ENCODE data around the gene CTNNA2. TPM values are rescaled to one million over a fixed set of nuclear protein-coding genes. Genes with fewer than 3 reads are reported as not detected.

CTNNA2 gene
- total RNA-seq, 4 donors from 2014 or later = 0.40 to 1.7 (median 1.5) TPM; not detected in 1

GRCh38 chr2:80473796-80474195 is 960.9 kb downstream of the CTNNA2 start:
- intact Hi-C loops (cut with DNase I; ENCODE audit: low total_unique reads) (no loop called here), in situ Hi-C loops (cut with MboI; ENCODE audit: low pct_ligation_motif_present in 1 of 4, low pct_unique_long_range_greater_than_20kb in 1 of 4, low sequenced_read_pairs in 3 of 4) (no loop called here)

DNA sequence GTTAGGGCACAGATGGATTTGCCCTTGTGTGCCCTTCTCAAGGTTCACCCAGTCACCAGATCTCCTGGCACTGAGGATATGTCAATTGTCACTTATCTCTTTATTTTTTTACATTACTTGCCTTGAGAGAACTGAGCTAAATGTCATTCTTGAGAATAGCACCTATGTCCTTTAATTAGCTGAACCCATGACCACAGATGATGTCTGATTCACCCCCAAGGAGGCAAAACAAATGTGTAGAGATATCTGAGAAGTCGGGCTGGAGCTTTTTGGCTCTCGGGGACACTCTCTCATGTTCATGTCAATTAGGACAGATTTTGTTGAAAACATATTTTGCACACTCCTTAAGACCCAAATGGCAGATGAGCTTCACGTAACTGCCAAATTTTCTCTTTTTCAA is 963.1 kb downstream of the CTNNA2 start:
- intact Hi-C loops (cut with DNase I; ENCODE audit: low total_unique reads) = no loop called here
- 78 to 87% methylated on average over 3 of the region's 3 CpGs for WGBS, 2 donors (ENCODE audit: low coverage in 1 of 2)
- DNase-seq = no peak

More at GRCh38 chr2:80473796-80474195, 960.9 kb downstream of the CTNNA2 start:
- Histone ChIP-seq H3K4me3 (no peak overlapping the region), H3K27me3 (no peaks in the 10 kb centered on the region), H3K4me1 (no peaks in the 10 kb centered on the region), H3K9me3 (no peaks in the 10 kb centered on the region), H3K27ac (no peak overlapping the region), H3K36me3 (no peaks in the 10 kb centered on the region)
- TF ChIP-seq, protein P1, sequence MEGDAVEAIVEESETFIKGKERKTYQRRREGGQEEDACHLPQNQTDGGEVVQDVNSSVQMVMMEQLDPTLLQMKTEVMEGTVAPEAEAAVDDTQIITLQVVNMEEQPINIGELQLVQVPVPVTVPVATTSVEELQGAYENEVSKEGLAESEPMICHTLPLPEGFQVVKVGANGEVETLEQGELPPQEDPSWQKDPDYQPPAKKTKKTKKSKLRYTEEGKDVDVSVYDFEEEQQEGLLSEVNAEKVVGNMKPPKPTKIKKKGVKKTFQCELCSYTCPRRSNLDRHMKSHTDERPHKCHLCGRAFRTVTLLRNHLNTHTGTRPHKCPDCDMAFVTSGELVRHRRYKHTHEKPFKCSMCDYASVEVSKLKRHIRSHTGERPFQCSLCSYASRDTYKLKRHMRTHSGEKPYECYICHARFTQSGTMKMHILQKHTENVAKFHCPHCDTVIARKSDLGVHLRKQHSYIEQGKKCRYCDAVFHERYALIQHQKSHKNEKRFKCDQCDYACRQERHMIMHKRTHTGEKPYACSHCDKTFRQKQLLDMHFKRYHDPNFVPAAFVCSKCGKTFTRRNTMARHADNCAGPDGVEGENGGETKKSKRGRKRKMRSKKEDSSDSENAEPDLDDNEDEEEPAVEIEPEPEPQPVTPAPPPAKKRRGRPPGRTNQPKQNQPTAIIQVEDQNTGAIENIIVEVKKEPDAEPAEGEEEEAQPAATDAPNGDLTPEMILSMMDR (IDR thresholded peaks at IDR 0.05) = no peak
- no peak for TF ChIP-seq EP300 (IDR thresholded peaks at IDR 0.05; ENCODE audit: low read depth)
- no peak for TF ChIP-seq POLR2A (IDR thresholded peaks at IDR 0.05)
- TF ChIP-seq POLR2AphosphoS5 (IDR thresholded peaks at IDR 0.05) = no peak
- no peak for DNase-seq
- WGBS, 2 donors (ENCODE audit: low coverage in 1 of 2) = 48 to 86% methylated on average over 1 of the region's 1 CpG

GRCh38 chr2:80476535-80477117 is 963.8 kb downstream of the CTNNA2 start:
- H3K4me3 ChIP-seq = no peak overlapping the region
- 54 to 61% methylated on average over 2 of the region's 2 CpGs for WGBS, 2 donors (ENCODE audit: low coverage in 1 of 2)
- no peak overlapping the region for H3K27ac ChIP-seq
- no peak for DNase-seq
- H3K27me3 ChIP-seq = no peaks in the 10 kb centered on the region
- in situ Hi-C loops (cut with MboI; ENCODE audit: low pct_ligation_motif_present in 1 of 4, low pct_unique_long_range_greater_than_20kb in 1 of 4, low sequenced_read_pairs in 3 of 4) (no loop called here), intact Hi-C loops (cut with DNase I; ENCODE audit: low total_unique reads) (no loop called here)
- H3K9me3 ChIP-seq = no peaks in the 10 kb centered on the region
- no peaks in the 10 kb centered on the region for H3K4me1 ChIP-seq
- no peaks in the 10 kb centered on the region for H3K36me3 ChIP-seq
- no peak for TF ChIP-seq POLR2AphosphoS5 (IDR thresholded peaks at IDR 0.05)
- no peak for TF ChIP-seq EP300 (IDR thresholded peaks at IDR 0.05; ENCODE audit: low read depth)
- no peak for TF ChIP-seq POLR2A (IDR thresholded peaks at IDR 0.05)
- TF ChIP-seq, protein P1 (IDR thresholded peaks at IDR 0.05) = no peak

More for the DNA sequence above, 963.1 kb downstream of the CTNNA2 start:
- in situ Hi-C loops (cut with MboI; ENCODE audit: low pct_ligation_motif_present in 1 of 4, low pct_unique_long_range_greater_than_20kb in 1 of 4, low sequenced_read_pairs in 3 of 4) = no loop called here
- no peak overlapping the region for H3K4me3 ChIP-seq
- H3K4me1 ChIP-seq = no peaks in the 10 kb centered on the region
- H3K27ac ChIP-seq = no peak overlapping the region
- no peaks in the 10 kb centered on the region for H3K36me3 ChIP-seq
- H3K27me3 ChIP-seq = no peaks in the 10 kb centered on the region
- TF ChIP-seq POLR2AphosphoS5 (IDR thresholded peaks at IDR 0.05) (no peak), POLR2A (IDR thresholded peaks at IDR 0.05) (no peak)
- no peaks in the 10 kb centered on the region for H3K9me3 ChIP-seq

GRCh38 chr2:80482276-80482675 is 969.4 kb downstream of the CTNNA2 start:
- WGBS, 2 donors (ENCODE audit: low coverage in 1 of 2) = 51% methylated on average over 3 of the region's 3 CpGs; no CpG with 5 or more reads in 1 of the 2 donors
- H3K27ac ChIP-seq = no peak overlapping the region
- in situ Hi-C loops (cut with MboI; ENCODE audit: low pct_ligation_motif_present in 1 of 4, low pct_unique_long_range_greater_than_20kb in 1 of 4, low sequenced_read_pairs in 3 of 4) = no loop called here

More at GRCh38 chr2:80482276-80482675, 969.4 kb downstream of the CTNNA2 start:
- no peaks in the 10 kb centered on the region for H3K9me3 ChIP-seq
- no peaks in the 10 kb centered on the region for H3K36me3 ChIP-seq
- H3K4me1 ChIP-seq = no peaks in the 10 kb centered on the region
- intact Hi-C loops (cut with DNase I; ENCODE audit: low total_unique reads) = no loop called here
- no peaks in the 10 kb centered on the region for H3K27me3 ChIP-seq
- no peak overlapping the region for H3K4me3 ChIP-seq
- DNase-seq = no peak
- TF ChIP-seq POLR2A (IDR thresholded peaks at IDR 0.05) (no peak), EP300 (IDR thresholded peaks at IDR 0.05; ENCODE audit: low read depth) (no peak)
- TF ChIP-seq, protein P1 (IDR thresholded peaks at IDR 0.05) = no peak

Measured in transverse colon (tissue), 4 donors.